EH (cell line): ENCODE results near the gene SERPINA10.

Source experiments
- DNase-seq: peaks from one replicate; pipeline ENCODE4 v3.0.0-alpha.2; 2015; ENCODE audit warnings: low read depth

Gene SERPINA10

GRCh38 chr14:94292872-94293577 lies at the start of gene SERPINA10:
SERPINA10 (minus strand) TSS chr14:94293268; CDS start chr14:94290593, 2,675 bp downstream.
- DNase-seq: no peak

- DNase-seq: peak; percentile 99
Measured at GRCh38 chr14:94342334-94342934, 49.4 kb upstream of the SERPINA10 start.

- DNase-seq: no peak
Measured at GRCh38 chr14:94341656-94342333, 48.7 kb upstream of the SERPINA10 start.

GRCh38 chr14:94340533-94340932 lies 47.5 kb upstream of the SERPINA10 start:
- DNase-seq: no peak

- no peak for DNase-seq
Measured at GRCh38 chr14:94338023-94338422, 45.0 kb upstream of the SERPINA10 start.

- peak; percentile 44 for DNase-seq
Measured at GRCh38 chr14:94337274-94337673, 44.2 kb upstream of the SERPINA10 start.

- peak; percentile 14 for DNase-seq
Measured at GRCh38 chr14:94334872-94335271, 41.8 kb upstream of the SERPINA10 start.

- DNase-seq: no peak
Measured at GRCh38 chr14:94332587-94332986, 39.5 kb upstream of the SERPINA10 start.

- no peak for DNase-seq
Measured at GRCh38 chr14:94332063-94332583, 39.1 kb upstream of the SERPINA10 start.

GRCh38 chr14:94331462-94331861 lies 38.4 kb upstream of the SERPINA10 start:
- no peak for DNase-seq

- no peak for DNase-seq
Measured at GRCh38 chr14:94330857-94331256, 37.8 kb upstream of the SERPINA10 start.

GRCh38 chr14:94330432-94330831 lies 37.4 kb upstream of the SERPINA10 start:
- DNase-seq: no peak

GRCh38 chr14:94329857-94330256 lies 36.8 kb upstream of the SERPINA10 start:
- no peak for DNase-seq

GRCh38 chr14:94328196-94328595 lies 35.1 kb upstream of the SERPINA10 start:
- DNase-seq: no peak

GRCh38 chr14:94322648-94323570 lies 29.8 kb upstream of the SERPINA10 start, which contains the start of gene SERPINA6:
SERPINA6 (minus strand) TSS chr14:94323336; CDS start chr14:94314648, 8,688 bp downstream.
- peak; percentile 4 for DNase-seq

GRCh38 chr14:94321421-94322271 lies 28.6 kb upstream of the SERPINA10 start:
- no peak for DNase-seq

GRCh38 chr14:94320243-94320642 lies 27.2 kb upstream of the SERPINA10 start:
- no peak for DNase-seq

- peak; percentile 6 for DNase-seq
Measured at GRCh38 chr14:94317259-94317658, 24.2 kb upstream of the SERPINA10 start.

- no peak for DNase-seq
Measured at GRCh38 chr14:94316692-94317091, 23.6 kb upstream of the SERPINA10 start.

- no peak for DNase-seq
Measured at GRCh38 chr14:94314890-94315289, 21.8 kb upstream of the SERPINA10 start.
